Progenitor cell of endocrine pancreas (in vitro differentiated cells): ENCODE results near the gene ATRN. TPM values are rescaled to one million over a fixed set of nuclear protein-coding genes. Genes with fewer than 3 reads are reported as not detected.

ENCODE experiments used
- DNase-seq: peaks from one replicate; pipeline ENCODE4 v3.0.0; 2021; ENCODE audit warnings: low spot score; ENCODE audit not compliant: unreplicated experiment
- H3K27ac Mint-ChIP-seq: 2 replicates; pipeline ENCODE4 v1.8.0; 2021; ENCODE audit warnings: mild to moderate bottlenecking, moderate library complexity, mixed read lengths
- H3K27me3 Mint-ChIP-seq: 2 replicates; pipeline ENCODE4 v1.8.0; 2021; ENCODE audit warnings: mixed read lengths
- H3K36me3 Mint-ChIP-seq: 2 replicates; pipeline ENCODE4 v1.8.0; 2022; ENCODE audit warnings: mixed read lengths; ENCODE audit not compliant: insufficient read depth
- H3K4me1 Mint-ChIP-seq: 2 replicates; pipeline ENCODE4 v1.8.0; 2021; ENCODE audit warnings: low read depth, mixed read lengths
- H3K4me3 Mint-ChIP-seq: 2 replicates; pipeline ENCODE4 v1.8.0; 2021; ENCODE audit warnings: low read depth, mild to moderate bottlenecking, moderate library complexity, mixed read lengths
- H3K9me3 Mint-ChIP-seq: 2 replicates; pipeline ENCODE4 v1.8.0; 2021; ENCODE audit warnings: low read depth, mixed read lengths
- CTCF ChIP-seq: fragments of 200-600 bp; sonication (generic); IDR thresholded peaks from one replicate; pipeline ENCODE4 v1.5.0; 2021; ENCODE audit warnings: antibody characterized with exemption, mild to moderate bottlenecking; ENCODE audit not compliant: unreplicated experiment
- total RNA-seq: library from RNA; stranded (reverse); gene quantifications from 2 replicates; pipeline ENCODE4 v1.2.1, GENCODE V29; 2021

Gene ATRN
- total RNA-seq, 1 donor from 2014 or later: 54.5 TPM

- Mint-ChIP-seq H3K27me3 (peaks cover 71% of the 10 kb centered on the region), H3K36me3 (no peaks in the 10 kb centered on the region), H3K9me3 (no peaks in the 10 kb centered on the region), H3K4me3 (no peak overlapping the region), H3K27ac (no peak overlapping the region), H3K4me1 (peaks cover 1% of the 10 kb centered on the region)
- TF ChIP-seq CTCF: no peak
- no peak for DNase-seq
Observed at GRCh38 chr20:3674995-3675900, 204.4 kb downstream of the ATRN start.

DNA sequence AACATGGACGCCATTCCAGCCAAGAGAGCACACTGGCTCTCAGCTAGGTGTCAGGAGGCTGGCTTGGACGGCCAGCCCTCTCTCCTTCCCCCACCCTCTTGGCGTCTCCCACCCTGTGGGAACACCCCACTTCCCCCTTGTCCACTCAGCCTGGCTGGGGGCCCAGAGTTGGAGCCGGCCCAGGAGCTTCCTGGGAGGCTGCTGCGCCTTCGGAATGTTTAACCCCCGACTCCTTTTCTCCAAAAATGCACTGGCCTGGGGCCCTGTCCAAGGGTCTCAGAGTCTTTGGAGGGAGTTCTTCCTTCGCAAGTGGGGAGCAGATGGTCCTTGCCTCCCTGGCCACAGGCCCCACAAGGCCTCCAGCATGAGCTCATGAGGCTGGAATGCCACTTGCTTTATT is 206.9 kb downstream of the ATRN start:
- no peak overlapping the region for H3K27ac Mint-ChIP-seq
- H3K27me3 Mint-ChIP-seq: peaks cover 72% of the 10 kb centered on the region
- DNase-seq: no peak
- no peak for TF ChIP-seq CTCF
- H3K9me3 Mint-ChIP-seq: no peaks in the 10 kb centered on the region
- H3K4me1 Mint-ChIP-seq: peaks cover 5% of the 10 kb centered on the region
- H3K4me3 Mint-ChIP-seq: no peak overlapping the region
- no peaks in the 10 kb centered on the region for H3K36me3 Mint-ChIP-seq

DNA sequence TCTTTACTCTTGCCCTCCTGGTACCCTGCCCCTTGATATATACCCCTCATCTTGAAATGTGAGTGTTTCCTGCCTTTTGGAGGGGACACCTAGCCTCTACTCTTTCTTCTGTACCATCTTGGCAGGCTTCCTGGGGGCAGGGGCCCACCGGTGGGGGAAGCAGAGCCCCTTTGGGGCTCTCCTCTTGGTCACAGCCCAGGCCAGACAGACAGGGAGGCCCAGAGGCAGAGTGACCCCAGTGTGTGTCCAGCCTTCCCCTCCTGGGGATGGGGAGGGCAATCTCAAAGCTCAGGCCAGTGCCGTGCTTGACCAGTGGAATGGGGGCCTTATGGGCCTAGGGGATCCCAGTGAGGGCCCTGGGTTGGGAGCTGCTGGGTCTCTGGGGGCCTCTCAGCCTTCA is 207.4 kb downstream of the ATRN start:
- H3K4me1 Mint-ChIP-seq: peaks cover 5% of the 10 kb centered on the region
- no peaks in the 10 kb centered on the region for H3K36me3 Mint-ChIP-seq
- H3K9me3 Mint-ChIP-seq: no peaks in the 10 kb centered on the region
- no peak for TF ChIP-seq CTCF
- peaks cover 72% of the 10 kb centered on the region for H3K27me3 Mint-ChIP-seq
- H3K4me3 Mint-ChIP-seq: no peak overlapping the region
- no peak overlapping the region for H3K27ac Mint-ChIP-seq
- DNase-seq: no peak

DNA sequence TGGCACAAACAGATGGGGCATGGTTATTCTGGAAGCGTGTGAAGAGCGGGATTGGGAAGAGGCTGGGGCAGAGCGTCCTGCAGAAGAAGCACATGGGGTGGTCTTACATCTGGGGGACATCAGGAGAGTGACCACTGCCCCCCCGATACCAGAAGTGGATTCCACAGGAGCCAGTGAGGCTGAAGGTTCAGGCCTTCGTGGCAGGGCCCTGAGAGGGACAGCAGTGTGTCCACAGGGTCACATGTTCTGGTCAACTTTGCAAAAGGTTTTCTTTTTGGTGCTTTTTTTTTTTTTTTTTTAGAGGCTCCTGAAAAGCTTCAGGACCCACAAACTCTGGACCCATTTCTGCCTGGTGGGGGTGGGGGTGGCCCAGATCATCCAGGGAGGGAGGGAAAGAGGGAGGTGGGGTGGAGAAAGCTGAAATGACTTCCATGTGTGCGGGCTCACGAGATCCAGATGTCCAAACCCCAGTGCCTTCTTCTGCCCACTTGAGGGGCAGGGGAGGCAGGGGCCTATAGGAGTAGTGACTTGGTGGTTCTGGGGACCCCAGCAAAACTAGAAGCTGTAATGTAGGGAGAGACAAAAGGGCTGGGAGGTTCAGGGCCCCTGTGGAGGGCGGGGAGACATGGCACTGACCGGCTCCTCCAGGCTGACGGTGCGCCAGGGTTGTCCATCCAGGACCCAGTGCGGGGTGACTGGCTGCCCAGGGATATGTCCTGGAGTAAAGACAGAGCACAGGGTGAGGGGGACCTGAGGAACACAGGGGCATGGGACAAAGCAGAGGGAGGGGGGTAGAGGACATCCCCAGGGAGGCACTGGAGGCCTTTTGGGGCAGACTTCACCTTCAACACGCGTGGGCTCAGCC is 208.3 kb downstream of the ATRN start:
- Mint-ChIP-seq H3K9me3 (no peaks in the 10 kb centered on the region), H3K4me3 (no peak overlapping the region), H3K4me1 (peaks cover 5% of the 10 kb centered on the region), H3K27me3 (peaks cover 75% of the 10 kb centered on the region), H3K27ac (no peak overlapping the region), H3K36me3 (no peaks in the 10 kb centered on the region)
- no peak for TF ChIP-seq CTCF
- DNase-seq: no peak
